Measurements from ENCODE around the gene PCDHGA4. TPM values are rescaled to one million over a fixed set of nuclear protein-coding genes. Genes with fewer than 3 reads are reported as not detected.
A peak's percentile ranks its signal among the peaks of the same experiment; 100 is the strongest.
"Not testable (repeated sequence)": the region's sequence is repeated elsewhere in the genome, so short reads cannot be mapped to it uniquely, and the experiment has no call there.

Gene PCDHGA4
- total RNA-seq, 6 experiments from 2014 or later, result 0.39 to 1.8 (median 0.73) TPM

DNA sequence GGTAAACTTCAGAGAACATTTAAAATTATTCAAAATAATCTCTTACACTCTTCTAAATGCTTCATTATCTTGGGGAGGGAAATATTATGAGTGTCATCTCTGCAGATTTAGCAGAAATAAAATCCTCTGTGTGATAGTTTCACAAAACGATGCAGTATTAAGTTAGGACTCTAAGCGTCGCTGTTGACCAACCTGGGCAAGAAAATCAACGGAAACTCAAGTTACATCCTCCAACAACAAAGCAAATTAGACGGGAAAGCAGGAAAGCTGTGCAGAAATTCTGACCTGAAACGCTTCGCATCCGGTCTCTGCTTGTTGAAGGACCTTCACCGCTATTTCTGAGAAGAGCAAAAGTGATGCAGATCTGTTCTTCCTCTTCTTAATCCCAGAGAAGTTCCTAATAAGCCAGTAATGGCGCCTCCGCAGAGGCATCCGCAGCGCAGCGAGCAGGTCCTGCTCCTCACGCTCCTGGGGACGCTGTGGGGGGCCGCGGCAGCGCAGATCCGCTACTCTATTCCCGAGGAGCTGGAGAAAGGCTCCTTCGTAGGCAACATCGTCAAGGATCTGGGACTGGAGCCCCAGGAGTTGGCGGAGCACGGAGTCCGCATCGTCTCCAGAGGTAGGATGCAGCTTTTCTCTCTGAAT, 19.0 kb downstream of the PCDHGA4 start, which contains the start of gene PCDHGA6:
PCDHGA6 (plus strand) TSS at position 219 of the 645 bp plus-strand sequence; CDS start at position 412, 193 bp downstream.
- DNase-seq (no peak), ATAC-seq (peak in 1 of 4 donors; percentile 25)
- Histone ChIP-seq H3K4me3 (peak within 1 kb of the TSS in 1 of 3 donors; percentile 16), H3K27me3 (no peaks in the 10 kb centered on the region), H3K36me3 (no peaks in the 10 kb centered on the region), H3K27ac (no peak within 1 kb of the TSS), H3K9me3 (peaks cover 0 to 10% (median 2%) of the 10 kb centered on the region in 4 donors), H3K4me1 (no peaks in the 10 kb centered on the region)
- 11% methylated on average over 9 of the region's 27 CpGs for WGBS (ENCODE audit: insufficient coverage, low coverage, low lambda C conversion rate, missing lambda C conversion rate)
- TF ChIP-seq CTCF (IDR thresholded peaks at IDR 0.05) (peak; percentile 4 to 31 (median 26)), POLR2A (IDR thresholded peaks at IDR 0.05) (no peak)
- intact Hi-C loops (cut with DNase I), result no loop called here

DNA sequence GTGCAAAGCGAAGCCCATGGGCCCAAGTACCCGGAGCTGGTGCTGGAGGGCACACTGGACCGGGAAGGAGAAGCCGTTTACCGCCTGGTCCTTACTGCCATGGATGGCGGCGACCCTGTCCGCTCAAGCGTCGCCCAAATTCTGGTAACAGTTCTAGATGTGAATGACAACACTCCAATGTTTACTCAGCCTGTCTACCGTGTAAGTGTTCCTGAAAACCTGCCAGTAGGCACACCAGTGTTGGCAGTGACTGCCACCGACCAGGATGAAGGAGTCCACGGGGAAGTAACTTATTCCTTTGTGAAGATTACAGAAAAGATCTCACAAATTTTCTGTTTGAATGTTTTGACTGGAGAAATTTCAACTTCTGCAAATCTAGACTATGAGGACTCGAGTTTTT, 19.8 kb downstream of the PCDHGA4 start:
- H3K4me1 ChIP-seq, result no peaks in the 10 kb centered on the region
- ATAC-seq (no peak), DNase-seq (no peak)
- 64% methylated on average over 10 of the region's 14 CpGs for WGBS (ENCODE audit: insufficient coverage, low coverage, low lambda C conversion rate, missing lambda C conversion rate)
- H3K9me3 ChIP-seq, result peaks cover 0 to 10% (median 2%) of the 10 kb centered on the region in 4 donors
- no peaks in the 10 kb centered on the region for H3K27me3 ChIP-seq
- intact Hi-C loops (cut with DNase I), result no loop called here
- H3K36me3 ChIP-seq, result no peaks in the 10 kb centered on the region
- H3K27ac ChIP-seq, result no peak overlapping the region
- H3K4me3 ChIP-seq, result no peak overlapping the region
- no peak for TF ChIP-seq CTCF (IDR thresholded peaks at IDR 0.05)
- TF ChIP-seq POLR2A (IDR thresholded peaks at IDR 0.05), result no peak

DNA sequence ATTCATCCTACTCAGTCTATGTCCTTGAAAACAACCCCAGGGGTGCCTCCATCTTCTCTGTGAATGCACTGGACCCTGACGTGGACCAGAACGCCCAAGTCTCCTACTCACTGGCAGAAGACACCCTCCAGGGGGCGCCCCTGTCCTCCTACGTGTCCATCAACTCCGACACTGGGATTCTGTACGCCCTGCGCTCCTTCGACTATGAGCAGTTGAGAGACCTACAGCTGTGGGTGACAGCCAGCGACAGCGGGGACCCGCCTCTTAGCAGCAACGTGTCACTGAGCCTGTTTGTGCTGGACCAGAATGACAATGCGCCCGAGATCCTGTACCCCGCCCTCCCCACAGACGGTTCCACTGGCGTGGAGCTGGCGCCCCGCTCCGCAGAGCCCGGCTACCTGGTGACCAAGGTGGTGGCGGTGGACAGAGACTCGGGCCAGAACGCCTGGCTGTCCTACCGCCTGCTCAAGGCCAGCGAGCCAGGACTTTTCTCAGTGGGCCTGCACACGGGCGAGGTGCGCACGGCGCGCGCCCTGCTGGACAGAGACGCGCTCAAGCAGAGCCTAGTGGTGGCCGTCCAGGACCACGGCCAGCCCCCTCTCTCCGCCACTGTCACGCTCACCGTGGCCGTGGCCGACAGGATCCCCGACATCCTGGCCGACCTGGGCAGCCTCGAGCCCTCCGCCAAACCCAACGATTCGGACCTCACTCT, 20.8 kb downstream of the PCDHGA4 start:
- H3K36me3 ChIP-seq; H3K27me3 ChIP-seq; H3K4me3 ChIP-seq; H3K27ac ChIP-seq; H3K4me1 ChIP-seq; intact Hi-C loops (cut with DNase I); DNase-seq; ATAC-seq: not testable (repeated sequence)
- 38% methylated on average over 11 of the region's 48 CpGs for WGBS (ENCODE audit: insufficient coverage, low coverage, low lambda C conversion rate, missing lambda C conversion rate)
- peaks cover 0 to 10% (median 2%) of the 10 kb centered on the region in 4 donors for H3K9me3 ChIP-seq

DNA sequence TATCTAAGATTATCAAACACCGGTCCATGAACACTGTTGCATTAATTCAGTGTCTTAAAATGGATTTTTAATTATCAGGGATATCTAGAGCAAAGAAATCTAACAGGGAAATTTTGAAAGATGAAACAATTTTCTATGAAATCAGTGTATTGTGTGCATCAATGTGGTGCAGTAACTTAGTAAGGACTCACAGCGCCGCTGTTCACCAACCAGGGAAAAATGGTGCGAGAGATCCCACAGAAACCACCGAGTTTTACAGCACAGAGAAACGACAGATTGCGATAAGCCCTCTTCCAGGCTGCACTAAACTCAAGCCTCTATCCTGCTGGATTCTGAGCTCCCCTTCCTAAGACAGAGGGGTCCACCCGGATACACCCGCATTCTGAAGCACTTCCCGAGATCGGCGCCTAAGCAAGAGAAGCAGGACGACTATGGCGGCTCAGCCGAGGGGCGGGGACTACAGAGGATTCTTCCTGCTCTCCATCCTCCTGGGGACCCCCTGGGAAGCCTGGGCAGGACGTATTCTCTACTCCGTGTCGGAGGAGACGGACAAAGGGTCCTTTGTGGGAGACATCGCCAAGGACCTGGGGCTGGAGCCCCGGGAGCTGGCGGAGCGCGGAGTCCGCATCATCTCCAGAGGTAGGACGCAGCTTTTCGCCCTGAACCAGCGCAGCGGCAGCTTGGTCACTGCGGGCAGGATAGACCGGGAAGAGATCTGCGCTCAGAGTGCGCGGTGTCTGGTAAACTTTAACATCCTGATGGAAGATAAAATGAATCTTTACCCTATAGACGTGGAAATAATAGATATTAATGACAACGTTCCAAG, 27.9 kb downstream of the PCDHGA4 start, which contains the start of gene PCDHGA7:
PCDHGA7 (plus strand) TSS at position 274 of the 826 bp plus-strand sequence; CDS start at position 432, 158 bp downstream.
- no peaks in the 10 kb centered on the region for H3K4me1 ChIP-seq
- H3K27me3 ChIP-seq, result no peaks in the 10 kb centered on the region
- ATAC-seq (peak in 1 of 4 donors; percentile 53), DNase-seq (no peak)
- intact Hi-C loops (cut with DNase I), result no loop called here
- no peaks in the 10 kb centered on the region for H3K36me3 ChIP-seq
- H3K27ac ChIP-seq, result no peak within 1 kb of the TSS
- peaks cover 0 to 4% (median 0%) of the 10 kb centered on the region in 4 donors for H3K9me3 ChIP-seq
- TF ChIP-seq CTCF (IDR thresholded peaks at IDR 0.05) (peak in 3 of 4 donors; percentile 5 to 15 (median 9)), POLR2A (IDR thresholded peaks at IDR 0.05) (no peak)
- 15% methylated on average over 21 of the region's 37 CpGs for WGBS (ENCODE audit: insufficient coverage, low coverage, low lambda C conversion rate, missing lambda C conversion rate)
- peak within 1 kb of the TSS in 2 of 3 donors; percentile 3 to 14 for H3K4me3 ChIP-seq

Data from right lobe of liver (tissue), 6 donors.